ENCODE data around the gene GALNT10. TPM values are rescaled to one million over a fixed set of nuclear protein-coding genes. Genes with fewer than 3 reads are reported as not detected.

Gene GALNT10
- total RNA-seq, 1 donor from 2014 or later, result 33.1 TPM

DNA sequence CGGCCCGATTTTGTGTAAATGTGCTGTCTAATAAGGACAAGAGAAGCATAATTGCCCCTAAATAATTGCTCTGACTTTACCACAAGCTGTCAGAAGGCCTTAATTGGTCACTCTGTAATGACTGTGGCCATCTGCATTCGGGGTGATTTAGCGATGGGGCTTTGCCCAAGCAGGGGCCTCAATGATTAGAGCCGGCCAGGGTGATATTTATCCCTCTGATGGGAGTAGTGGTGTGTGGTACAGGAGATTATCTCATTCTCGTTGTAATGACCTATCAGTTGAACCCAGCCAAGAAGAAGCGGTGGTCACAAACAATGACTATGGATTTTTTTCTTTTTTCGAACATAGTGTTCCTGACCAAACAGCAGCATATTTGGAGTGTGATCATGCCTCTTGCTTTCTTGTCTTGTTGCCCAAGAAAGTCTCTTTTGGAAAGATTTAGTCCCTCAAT lies 183.2 kb downstream of the GALNT10 start:
- no peak for DNase-seq (ENCODE audit: low spot score)

DNA sequence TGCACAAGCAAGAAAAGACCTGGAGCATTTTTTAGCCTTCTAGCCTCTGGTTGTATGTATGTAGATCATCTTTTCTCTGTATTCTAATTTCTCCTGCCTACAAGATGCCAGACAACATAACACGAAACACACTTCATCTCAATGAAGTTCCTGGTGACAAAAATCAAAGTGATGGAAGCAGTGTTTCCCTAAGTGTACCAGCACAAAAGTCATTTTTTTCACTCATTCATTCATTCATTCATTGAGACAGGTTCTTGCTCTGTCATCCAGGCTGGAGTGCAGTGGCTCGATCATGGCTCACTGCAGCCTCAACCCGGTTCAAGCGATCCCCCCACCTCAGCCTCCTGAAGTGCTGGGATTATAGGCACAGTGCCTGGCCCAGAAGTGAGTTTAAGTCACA lies 183.7 kb downstream of the GALNT10 start:
- no peak for DNase-seq (ENCODE audit: low spot score)

DNA sequence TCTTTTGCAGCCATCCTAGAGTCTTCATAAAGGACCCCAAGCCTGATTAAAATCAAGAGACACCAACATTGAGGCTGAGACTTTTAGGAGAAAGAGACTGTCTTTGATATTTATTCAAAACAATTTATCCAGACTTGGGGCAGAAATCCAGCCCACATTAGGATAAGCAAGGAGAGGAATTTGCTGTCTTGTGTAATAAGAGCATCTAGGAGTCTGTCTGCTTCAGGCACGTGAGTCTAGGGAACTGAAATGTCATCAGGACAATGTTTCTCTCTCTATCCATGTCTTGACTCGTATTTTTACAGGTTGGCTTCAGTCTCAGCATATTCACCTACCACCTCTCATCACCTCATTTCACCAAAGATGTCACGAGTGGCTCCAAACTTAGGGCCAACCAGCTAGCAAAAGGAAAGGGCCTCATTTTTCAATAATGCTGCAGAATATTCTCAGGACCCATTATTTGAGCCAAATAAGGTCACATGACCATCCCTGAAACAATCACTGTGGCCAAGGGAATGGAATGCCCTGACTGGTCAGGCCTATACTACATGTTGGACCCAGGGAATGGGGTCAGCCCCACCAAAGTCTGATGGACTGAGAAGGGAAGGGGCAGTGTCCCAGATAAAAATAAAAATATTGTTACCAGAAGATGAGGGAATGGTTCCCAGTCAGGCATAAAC lies 184.9 kb downstream of the GALNT10 start:
- no peak for DNase-seq (ENCODE audit: low spot score)

DNA sequence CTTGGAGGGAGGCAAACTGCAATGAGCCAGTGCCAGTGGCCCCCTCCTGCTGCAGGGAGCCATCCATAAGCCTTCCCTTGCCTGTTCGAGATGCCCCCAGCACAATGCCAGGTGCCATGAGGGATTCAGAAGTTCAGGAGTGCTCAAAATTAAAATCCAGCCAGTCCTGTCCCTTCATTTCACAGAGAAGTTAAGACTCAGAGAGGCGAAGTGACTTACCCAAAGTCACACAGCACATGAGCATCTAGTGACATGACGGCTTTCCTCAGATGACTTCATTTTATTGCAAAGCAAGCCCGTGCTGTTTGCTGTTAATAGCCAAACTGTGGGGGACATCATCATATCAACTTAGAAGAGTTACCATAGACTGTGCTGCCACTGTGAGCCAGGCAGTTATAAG lies 185.9 kb downstream of the GALNT10 start:
- no peak for DNase-seq (ENCODE audit: low spot score)

DNA sequence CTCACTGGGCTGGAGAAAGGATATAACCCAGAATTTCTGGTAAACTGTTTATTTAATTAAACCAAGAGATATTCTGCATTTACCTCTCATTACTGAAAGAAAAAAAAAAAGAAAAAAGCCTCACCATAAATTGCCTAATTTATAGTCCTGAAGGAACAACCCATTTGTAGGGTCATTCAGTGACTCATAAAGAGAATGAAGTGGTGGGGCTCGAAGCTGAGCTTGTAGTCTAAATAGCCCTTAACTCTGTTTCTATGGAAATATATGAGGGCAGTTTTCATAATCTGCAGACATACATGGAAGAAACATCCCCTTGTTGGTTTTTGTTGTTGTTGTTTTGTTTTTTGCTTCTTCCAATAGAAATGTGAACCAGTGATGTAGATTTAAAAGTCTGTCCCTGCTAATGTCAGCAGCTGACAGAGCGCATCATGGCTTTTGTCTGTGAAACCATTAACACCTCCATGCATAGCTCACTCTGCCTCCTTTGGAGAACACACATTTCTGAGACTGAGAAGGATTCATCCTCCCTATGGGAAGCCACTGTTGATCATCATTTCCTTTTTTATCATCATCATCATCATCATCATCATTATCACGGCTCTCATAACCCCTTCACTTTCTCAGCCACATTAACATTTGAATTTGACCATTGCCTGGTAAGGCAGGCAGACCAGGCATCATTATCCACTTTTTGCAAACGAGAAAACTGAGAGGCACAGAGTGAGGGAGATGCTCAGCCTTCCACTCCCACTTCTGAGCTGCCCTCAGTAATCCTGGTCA lies 187.4 kb downstream of the GALNT10 start:
- no peak for DNase-seq (ENCODE audit: low spot score)

DNA sequence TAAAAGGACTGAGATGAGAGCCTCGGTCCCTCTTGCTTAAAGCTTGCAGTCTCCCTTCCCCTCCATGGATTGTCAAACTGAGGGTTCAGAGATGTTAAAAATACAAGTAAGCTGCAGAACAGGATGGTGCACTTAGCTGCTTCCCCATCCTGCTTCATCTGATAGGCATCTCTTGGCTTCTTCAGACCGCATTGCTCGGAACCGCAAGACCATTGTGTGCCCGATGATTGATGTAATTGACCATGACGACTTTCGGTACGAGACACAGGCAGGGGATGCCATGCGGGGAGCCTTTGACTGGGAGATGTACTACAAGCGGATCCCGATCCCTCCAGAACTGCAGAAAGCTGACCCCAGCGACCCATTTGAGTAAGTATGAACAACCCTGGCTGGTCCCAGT lies 189.7 kb downstream of the GALNT10 start:
- DNase-seq (ENCODE audit: low spot score), result no peak

DNA sequence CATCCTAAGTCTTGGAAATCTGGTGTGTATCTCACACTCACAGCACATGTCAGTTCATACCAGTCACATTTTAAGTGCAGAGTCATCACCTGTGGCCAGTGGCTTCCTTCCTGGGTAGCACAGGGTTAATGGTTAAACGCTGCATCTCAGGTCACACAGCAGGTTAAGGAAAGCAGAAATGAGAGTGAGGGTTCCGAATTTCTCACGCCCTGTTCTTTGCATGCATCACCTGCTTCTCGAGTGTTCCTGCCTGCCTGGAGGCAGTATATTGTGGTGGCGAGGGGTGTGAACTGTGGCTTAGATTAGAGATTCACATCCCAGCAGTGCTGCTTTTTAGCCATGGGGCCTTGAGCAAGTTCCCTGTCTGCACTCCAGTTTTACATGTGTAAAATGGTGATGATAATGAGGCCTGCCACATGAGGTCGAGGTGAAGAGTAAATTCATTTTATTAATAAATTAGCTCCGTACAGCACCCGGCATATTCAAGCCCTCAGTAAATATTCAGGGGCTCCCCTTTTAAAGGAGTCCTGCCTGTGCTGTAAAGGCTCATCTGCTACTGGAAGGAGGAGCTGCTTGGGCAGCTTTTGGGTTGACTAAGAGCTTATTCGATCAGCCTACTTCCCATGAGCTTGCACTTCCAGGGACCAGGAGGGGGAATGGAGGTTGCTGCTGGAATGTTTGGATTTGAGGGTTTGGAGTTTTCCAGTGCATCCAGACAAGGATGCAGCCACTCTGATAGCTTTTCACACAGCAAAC lies 194.1 kb downstream of the GALNT10 start:
- no peak for DNase-seq (ENCODE audit: low spot score)

DNA sequence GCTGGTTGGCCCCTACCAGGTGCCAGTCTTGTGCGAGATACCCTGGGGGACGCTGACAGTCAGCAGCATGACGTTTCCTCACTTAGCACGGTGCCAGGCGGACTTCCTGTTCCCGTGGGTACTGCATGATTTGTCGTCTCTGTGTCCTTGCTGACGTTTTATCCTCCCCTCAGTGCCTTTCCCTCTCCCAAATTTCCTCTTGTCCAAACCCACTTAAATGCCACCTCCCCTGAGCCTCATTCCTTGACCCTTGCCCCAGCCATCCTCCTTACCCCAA lies 194.6 kb downstream of the GALNT10 start:
- DNase-seq (ENCODE audit: low spot score), result no peak

DNA sequence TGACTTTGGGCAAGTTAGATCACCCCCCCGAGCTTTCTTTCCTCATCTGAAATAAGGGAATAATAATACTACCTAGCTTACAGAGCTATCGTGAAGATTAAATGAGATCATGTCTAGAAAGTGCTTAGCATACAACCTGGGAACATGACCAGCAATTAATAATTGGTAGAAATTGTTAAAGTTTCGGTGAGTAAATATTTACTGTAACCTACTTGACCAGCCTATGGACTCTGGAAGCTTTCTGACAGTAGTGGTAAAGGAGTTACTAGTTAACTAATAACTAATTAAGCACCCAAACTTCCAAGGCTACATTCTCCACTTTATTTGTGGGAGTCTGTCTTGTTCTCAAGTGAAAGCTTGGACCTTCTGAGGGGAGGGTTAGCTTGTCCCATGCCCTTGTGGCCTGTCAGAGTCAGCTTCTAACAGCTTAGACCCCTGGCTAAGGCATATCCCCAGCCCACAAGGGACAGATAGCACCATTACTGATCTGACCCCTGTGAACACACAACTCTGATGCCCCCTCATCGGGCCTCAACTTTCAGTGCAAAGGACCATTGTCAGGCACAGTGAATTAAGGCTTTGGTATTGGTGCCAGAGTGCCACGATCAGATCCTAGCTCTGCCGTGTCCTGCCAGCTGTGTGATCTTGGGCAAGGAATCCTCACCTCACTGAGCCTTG lies 196.6 kb downstream of the GALNT10 start:
- no peak for DNase-seq (ENCODE audit: low spot score)

DNA sequence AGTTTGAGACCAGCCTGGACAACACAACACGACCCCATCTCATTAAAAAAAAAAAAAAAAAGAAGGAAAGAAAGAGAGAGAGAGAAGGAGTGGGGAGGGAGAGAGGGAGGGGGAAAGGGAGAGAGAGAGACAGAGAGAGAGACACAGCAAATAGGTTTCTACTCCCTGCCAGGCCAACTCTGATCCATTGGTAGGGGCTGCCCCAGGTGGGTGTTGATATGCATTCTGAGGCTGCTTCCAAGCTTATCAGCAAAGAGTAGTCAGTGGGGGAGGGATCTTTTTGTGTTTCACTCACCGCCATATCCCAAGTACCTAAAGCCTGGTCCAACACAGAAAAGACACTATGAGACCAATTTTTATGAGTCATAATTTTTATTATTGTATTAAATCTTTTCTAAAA lies 198.3 kb downstream of the GALNT10 start:
- DNase-seq (ENCODE audit: low spot score), result no peak

DNA sequence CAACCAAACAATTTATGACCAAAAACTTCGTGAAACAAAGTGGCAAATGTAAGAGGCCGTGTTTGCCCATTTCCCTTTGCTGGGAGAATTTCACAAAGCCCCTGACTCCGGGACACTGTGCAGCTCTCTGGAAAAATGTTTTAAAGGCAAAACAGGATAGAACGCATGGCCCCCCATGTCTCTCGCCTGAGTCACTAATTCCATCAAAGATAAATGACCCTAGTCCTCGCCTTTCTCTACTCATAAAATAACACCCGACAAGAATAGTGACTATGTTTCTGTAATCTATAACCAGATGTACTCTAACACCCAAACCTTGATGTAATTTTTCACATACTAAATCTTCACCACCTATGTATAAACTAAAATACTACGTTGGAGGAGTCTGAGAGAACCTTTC lies 199.6 kb downstream of the GALNT10 start:
- DNase-seq (ENCODE audit: low spot score), result no peak

DNA sequence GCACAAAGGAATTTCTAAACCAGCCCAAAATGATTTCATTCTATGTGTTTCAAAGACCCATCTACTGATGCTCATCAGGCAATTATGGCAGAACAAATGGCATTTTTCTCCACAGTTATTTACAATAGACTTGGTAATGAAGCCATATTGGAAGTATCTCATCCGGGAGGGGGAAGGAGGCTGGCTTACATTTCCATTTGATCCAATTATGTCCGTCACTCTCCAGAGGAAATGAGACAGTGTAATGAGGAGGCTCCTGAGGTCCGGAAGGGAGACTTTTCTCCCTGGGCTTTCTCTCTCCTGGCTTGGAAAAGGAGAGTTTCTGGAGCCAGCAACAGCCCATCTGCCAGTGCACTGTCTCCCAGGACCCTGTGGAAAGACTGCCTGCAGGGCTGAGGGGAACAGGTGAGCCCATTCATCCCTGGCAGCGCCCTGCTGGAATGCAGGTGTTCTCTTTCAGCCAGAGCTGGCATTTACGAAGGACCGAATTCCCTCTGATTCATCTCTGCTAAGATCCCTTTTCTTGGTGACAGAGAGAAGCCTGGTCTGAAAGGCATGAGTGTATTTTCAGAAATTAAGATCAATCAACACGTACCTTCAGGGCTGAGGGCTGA lies 200.3 kb downstream of the GALNT10 start:
- DNase-seq (ENCODE audit: low spot score), result no peak

DNA sequence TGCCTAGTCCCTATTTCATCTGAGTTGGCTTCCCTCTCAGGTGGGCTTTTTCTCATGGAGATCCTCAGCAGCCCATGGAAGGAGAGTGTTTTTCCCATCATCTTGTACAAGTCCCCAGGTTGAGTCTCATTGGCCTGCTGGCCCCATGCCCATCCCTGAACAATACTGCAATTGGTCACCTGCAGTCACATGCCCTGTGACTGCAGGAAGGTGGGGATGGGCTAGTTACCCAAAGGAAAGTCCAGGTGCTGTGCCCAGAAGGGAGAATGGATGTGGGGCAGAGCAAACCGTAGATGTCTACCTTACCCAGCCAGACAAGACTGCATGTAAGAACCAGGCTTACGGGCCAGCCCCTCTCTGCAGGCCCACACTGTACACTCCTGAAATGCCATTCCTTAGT lies 201.3 kb downstream of the GALNT10 start:
- DNase-seq (ENCODE audit: low spot score), result no peak

DNA sequence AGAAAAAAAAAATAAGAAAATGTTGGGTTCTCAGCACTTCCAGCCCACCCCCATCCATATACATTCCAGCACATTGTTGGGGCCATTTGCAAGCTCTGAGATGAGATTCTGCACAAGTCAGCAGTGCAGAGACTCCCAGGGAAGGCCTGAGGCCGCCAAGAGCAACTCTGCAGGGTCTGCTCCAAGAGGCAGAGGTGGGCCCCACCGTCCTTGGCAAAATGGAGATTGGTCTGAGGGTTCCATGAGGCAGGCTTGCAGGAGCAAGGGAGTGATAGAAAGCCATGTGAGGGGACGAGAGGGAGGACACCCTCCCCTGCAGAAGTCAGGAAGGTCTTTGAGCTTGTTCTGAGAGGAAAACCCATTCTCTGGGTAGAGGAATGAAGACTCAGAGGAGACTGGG lies 203.3 kb downstream of the GALNT10 start:
- no peak for DNase-seq (ENCODE audit: low spot score)

DNA sequence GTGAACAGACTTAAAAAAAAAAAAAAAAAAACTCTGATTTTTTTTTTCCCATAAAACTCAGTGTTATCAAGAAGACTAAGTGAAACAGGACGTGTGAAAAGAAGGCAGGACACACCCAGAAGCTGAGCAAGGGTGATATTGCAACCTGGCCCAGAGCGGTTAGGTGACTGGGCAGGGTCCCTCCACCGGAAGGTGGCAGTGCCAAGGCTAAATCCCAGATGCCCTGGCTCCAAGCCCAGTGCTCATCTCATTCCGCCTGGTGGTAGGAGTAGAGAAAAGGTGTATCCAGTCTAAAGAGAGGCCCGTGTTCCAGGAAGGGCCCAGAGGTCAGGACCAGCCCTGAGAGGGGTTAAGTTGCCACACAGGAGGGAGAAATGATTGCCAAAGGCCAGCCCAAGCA lies 203.8 kb downstream of the GALNT10 start:
- no peak for DNase-seq (ENCODE audit: low spot score)

DNA sequence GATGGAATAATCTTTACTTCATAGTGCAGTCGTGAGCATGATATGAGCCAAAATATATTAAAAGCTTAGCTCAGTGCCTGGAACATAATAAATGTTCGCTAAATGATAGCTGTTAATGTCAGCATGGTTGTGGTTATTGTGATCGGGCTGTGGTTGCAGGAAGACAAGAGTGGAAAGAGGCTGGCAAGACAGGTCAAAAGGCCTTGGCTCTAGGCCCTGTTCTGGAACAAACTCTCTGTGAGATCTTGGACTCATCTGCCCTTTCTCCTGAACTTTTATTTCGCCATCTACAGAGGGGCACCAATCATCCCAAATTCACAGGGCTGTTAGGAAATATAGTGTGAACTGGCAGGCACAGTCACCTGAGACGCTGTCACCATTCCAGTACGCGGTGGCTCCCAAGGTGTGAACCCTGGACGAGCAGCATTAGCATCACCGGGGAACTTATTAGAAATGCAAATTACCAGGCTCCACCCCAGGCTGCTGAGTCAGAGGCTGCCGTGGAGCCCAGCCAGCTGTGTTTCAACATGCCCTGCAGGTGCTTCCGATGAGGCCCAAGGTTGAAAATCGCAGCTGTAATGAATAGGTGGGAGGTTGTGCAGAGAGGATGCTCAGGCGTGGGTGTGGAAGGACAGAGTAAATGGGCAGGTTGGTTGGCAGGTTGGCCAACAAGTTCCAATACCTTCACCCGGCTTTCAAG lies 205.0 kb downstream of the GALNT10 start:
- DNase-seq (ENCODE audit: low spot score), result no peak

DNA sequence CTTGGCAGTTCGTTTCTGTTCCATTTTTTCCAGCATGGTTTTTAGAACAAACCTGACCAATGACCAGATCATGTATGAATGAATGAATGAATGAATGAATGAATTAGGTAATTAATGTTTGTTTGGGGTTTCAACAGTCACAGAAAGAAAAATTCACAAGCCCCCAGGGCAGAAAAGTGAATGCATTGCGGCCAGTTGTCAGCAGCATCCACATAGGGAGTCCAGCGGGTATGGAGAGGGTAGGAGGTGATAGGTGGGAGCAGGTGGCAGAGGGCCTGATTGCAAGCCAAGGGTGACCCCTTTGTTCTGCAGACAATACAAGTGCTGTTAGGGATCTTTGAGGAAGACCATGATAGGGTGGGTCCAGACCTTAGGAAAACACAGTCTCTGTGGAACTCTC lies 205.6 kb downstream of the GALNT10 start:
- no peak for DNase-seq (ENCODE audit: low spot score)

DNA sequence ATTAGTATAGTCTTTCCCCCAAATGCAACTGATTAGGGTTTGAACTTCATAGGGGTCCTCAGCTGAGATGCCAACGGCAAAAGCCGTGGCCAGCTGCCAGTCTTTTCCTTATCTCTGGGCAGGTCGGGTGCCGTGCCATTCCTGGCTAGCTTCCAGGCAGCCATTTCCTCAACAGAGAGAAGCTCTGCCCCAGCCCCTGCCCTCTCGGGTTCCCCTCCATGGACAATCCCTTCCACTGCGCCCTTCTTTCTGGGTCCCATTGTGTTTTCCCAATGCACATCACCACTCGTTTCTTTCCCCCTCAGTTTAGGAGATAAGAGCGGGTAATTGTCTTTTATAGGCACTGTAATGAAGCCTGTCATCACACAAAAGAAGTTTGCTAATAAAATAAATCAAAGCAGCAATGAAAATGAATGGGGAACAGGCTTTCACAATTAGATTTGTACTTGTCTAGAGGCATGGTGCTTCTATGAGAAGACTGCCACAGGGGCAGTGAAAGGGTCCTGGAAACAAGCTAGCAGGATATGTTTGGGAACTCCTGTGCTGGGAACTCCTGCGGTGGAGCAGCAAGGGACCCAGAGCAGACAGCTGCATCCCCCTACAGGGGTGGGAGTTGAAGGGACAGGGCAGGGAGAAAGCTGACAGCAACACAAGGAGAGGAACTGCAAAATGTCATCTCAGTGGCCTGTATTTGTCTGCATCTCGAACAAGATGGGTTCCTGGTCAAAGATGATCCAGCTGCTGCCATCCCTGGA lies 207.3 kb downstream of the GALNT10 start:
- no peak for DNase-seq (ENCODE audit: low spot score)

DNA sequence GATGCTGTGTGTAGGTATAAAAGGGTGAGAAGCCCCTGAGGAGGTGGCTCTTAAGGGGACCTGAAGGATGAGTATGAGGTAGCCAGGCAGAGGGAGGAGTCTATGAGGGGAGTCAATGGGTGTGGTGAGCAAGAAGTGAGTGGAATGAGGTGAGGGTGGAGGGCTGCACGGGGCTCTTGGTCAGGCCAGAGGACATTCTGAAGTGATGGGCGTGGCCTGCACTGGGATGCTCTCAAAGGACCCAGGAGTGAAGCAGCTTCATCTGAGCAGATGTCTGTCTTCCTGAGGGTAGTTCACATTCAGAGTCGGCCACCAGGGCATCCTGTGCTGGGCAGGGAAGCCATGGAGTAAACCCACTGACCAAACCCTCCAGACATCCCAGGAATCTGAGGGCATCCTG lies 210.1 kb downstream of the GALNT10 start:
- DNase-seq (ENCODE audit: low spot score), result no peak

DNA sequence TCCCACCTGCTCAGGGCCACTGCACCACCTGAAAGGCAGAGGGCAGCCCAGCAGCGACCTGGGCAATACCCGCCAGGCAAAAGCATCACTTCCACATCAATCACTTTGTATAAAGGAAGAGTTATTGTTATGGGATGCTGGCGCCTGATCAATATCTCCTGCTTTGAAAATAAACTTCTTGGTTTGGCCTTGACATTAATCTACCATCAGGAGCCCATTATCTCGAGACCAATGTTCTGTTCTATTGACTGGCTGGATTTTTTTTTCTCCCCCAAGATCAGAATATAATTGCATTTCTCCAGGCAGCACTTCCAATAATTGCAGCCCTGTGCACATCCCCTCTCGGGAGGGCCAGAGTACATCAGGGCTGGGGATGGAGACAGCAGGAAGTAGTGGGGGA lies 210.8 kb downstream of the GALNT10 start:
- no peak for DNase-seq (ENCODE audit: low spot score)

All from mesenteric fat pad (tissue), 1 donor.